ENCODE data around the gene SLC6A7.

The SLC6A7 gene

DNA sequence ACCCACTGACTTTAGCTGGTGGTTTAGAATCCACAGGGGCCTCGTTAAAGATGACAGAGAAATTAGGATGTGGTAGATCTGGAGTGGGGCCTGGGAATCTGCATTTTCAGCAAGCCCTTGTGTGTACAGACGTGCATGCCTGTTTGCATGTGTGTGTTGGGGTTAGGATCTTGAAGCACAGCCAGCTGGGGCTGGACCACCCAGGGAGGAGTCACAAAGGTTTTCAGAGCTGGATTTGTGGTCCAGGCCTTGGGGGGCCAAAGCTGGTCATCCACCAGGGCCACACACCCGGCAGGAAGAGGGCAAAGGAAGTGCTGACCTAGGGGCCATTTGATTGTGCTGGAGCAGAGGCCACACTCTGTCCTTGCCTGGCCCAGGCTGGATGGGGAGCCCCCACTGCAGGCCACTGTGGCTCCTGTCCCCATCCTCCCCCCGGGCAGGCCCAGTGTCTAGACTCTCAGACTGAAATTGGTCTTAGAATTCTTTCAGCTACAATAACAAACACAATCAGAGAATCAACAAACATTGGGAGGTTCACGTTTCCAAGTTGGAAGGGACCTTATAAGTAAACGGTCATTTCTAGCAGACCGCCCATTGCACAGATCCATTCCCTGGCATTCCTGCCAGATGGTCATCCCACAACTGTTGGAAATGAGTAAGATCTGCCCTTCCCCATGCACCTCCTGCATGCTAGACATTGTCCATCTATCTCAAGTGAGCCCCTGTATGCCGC is 13.0 kb upstream of the SLC6A7 start:
- TF ChIP-seq, protein P1, sequence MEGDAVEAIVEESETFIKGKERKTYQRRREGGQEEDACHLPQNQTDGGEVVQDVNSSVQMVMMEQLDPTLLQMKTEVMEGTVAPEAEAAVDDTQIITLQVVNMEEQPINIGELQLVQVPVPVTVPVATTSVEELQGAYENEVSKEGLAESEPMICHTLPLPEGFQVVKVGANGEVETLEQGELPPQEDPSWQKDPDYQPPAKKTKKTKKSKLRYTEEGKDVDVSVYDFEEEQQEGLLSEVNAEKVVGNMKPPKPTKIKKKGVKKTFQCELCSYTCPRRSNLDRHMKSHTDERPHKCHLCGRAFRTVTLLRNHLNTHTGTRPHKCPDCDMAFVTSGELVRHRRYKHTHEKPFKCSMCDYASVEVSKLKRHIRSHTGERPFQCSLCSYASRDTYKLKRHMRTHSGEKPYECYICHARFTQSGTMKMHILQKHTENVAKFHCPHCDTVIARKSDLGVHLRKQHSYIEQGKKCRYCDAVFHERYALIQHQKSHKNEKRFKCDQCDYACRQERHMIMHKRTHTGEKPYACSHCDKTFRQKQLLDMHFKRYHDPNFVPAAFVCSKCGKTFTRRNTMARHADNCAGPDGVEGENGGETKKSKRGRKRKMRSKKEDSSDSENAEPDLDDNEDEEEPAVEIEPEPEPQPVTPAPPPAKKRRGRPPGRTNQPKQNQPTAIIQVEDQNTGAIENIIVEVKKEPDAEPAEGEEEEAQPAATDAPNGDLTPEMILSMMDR (IDR thresholded peaks at IDR 0.05; ENCODE audit: low read depth, low read length): no peak
- Histone ChIP-seq H3K27ac (no peak overlapping the region), H3K4me3 (ENCODE audit: low read depth, low read length) (no peak overlapping the region)

DNA sequence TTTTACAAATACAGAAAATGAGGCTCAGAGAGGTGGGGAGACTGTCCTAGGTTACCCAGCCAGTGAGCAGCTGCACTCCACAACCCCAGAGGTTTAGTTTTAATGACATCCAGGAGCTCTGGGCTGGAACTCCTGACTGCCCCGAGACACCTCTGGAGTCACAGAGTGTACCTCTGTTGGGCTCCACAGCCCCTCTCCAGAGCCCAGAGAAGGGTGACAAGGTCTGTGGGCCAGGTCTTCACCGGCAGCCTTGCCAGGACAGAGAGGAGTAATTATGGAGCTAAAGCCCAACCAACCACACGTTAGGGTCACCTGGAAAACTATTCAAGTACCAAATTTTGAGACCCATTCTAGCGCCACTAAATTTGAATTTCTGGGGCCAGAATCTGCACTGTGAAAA is 12.1 kb upstream of the SLC6A7 start:
- no peaks in the 10 kb centered on the region for H3K9me3 ChIP-seq (ENCODE audit: severe bottlenecking)
- H3K27ac ChIP-seq: no peak overlapping the region
- H3K4me3 ChIP-seq (ENCODE audit: low read depth, low read length): no peak overlapping the region
- H3K36me3 ChIP-seq: no peaks in the 10 kb centered on the region
- no peaks in the 10 kb centered on the region for H3K27me3 ChIP-seq (ENCODE audit: insufficient read depth, low read depth, severe bottlenecking)
- TF ChIP-seq, protein P1 (IDR thresholded peaks at IDR 0.05; ENCODE audit: low read depth, low read length): no peak
- no peak for DNase-seq

More for the DNA sequence above, 13.0 kb upstream of the SLC6A7 start:
- no peaks in the 10 kb centered on the region for H3K36me3 ChIP-seq
- DNase-seq: no peak
- no peaks in the 10 kb centered on the region for H3K9me3 ChIP-seq (ENCODE audit: severe bottlenecking)
- no peaks in the 10 kb centered on the region for H3K27me3 ChIP-seq (ENCODE audit: insufficient read depth, low read depth, severe bottlenecking)

DNA sequence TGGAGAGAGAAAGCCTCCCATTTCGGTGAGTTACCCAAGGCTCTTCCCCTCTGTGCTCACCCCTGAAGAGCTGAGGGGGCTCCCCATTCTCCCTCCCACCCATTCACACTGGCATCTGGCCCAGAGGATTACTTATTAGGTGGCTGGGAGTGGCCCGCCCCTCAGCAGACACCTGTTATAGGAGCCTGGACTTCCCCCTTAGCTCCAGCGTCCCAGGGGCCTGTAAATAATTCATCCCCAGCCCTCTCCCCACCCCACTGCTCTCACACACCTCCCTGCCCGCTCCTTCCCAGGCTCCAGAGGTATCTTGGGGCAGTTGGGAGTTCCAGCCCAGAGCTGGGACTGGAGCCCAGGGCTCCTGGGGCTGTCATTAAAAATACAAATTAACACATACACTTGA is 11.6 kb upstream of the SLC6A7 start:
- peak; percentile 25 for DNase-seq
- TF ChIP-seq, protein P1 (IDR thresholded peaks at IDR 0.05; ENCODE audit: low read depth, low read length): no peak

DNA sequence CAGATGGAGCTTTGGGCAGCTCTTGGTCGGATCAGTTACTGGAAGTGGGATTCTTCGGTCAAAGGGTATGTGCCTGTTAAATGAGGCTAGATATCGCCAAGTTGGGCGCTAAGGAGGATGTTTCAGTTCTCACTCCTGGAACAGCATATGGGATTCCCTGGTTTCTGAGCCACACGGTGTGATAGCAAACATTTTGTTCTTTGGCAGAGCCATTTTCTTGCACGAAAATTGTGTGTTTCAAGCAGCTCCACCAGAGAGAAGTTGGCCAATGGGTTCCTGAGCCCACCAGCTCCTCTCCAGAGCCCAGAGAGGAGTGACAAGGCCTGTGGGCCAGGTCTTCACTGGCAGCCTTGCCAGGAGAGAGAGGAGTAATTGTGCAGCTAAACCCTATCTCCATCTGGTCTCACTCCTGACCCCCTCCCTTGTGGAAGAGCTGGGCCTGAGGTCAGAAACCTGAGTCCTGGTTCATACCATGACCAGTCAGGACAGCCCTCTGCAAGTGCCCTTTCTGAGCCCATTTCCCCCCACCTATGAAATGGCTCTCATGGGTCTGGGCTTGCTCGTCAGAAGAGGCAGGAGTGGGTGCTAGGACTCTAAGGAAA is 10.7 kb upstream of the SLC6A7 start:
- no peak overlapping the region for H3K27ac ChIP-seq
- no peaks in the 10 kb centered on the region for H3K36me3 ChIP-seq
- no peak overlapping the region for H3K4me3 ChIP-seq (ENCODE audit: low read depth, low read length)
- H3K27me3 ChIP-seq (ENCODE audit: insufficient read depth, low read depth, severe bottlenecking): no peaks in the 10 kb centered on the region
- TF ChIP-seq, protein P1 (IDR thresholded peaks at IDR 0.05; ENCODE audit: low read depth, low read length): no peak
- peak; percentile 36 for DNase-seq
- no peaks in the 10 kb centered on the region for H3K9me3 ChIP-seq (ENCODE audit: severe bottlenecking)

More for the DNA sequence above, 11.6 kb upstream of the SLC6A7 start:
- Histone ChIP-seq H3K27ac (no peak overlapping the region), H3K27me3 (ENCODE audit: insufficient read depth, low read depth, severe bottlenecking) (no peaks in the 10 kb centered on the region), H3K4me3 (ENCODE audit: low read depth, low read length) (no peak overlapping the region), H3K36me3 (no peaks in the 10 kb centered on the region), H3K9me3 (ENCODE audit: severe bottlenecking) (no peaks in the 10 kb centered on the region)

- Histone ChIP-seq H3K36me3 (no peaks in the 10 kb centered on the region), H3K4me3 (ENCODE audit: low read depth, low read length) (no peak overlapping the region), H3K27ac (peak overlapping the region; percentile 19; the same call in 1 of the 2 replicates), H3K27me3 (ENCODE audit: insufficient read depth, low read depth, severe bottlenecking) (no peaks in the 10 kb centered on the region), H3K9me3 (ENCODE audit: severe bottlenecking) (no peaks in the 10 kb centered on the region)
- TF ChIP-seq, protein P1 (IDR thresholded peaks at IDR 0.05; ENCODE audit: low read depth, low read length): no peak
- DNase-seq: peak; percentile 56
These were observed 9.4 kb upstream of the SLC6A7 start for GRCh38 chr5:150180241-150181026.

Data from WERI-Rb-1 (cell line).